PC-3 (cell line): ENCODE measurements around the gene ACTL6A.

Experiments
- EZH2 ChIP-seq: fragments of 300-600 bp; sonication (generic); IDR thresholded peaks from one replicate; pipeline ENCODE4 v1.6.1; 2017; ENCODE audit warnings: antibody characterized with exemption, mild to moderate bottlenecking, low read length; ENCODE audit not compliant: unreplicated experiment
- TF ChIP-seq, protein P1 (sequence below): fragments of 300-600 bp; sonication (generic); conservative IDR thresholded peaks from 2 replicates; pipeline ENCODE4 v1.5.1; 2017; ENCODE audit warnings: antibody characterized with exemption, low read depth, mild to moderate bottlenecking, low read length

DNA sequence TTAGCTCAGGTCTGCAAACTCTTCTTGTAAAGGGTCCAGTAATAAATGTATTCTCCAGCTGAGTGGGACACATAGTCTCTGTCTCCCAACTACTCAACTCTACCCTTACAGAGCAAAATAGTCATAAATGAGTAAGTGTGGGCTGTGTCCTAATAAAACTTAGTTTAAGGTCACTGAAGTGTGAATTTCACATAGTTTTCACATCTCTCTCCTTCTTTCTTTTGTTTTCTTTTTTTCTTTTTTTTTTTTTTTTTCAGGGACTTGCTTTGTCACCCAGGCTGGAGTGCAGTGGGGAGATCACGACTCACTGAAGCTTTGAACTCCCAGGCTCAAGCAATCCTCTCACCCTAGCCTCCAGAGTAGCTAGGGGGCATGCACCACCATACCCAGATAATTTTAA, 1.9 kb upstream of the ACTL6A start:
- TF ChIP-seq, protein P1, sequence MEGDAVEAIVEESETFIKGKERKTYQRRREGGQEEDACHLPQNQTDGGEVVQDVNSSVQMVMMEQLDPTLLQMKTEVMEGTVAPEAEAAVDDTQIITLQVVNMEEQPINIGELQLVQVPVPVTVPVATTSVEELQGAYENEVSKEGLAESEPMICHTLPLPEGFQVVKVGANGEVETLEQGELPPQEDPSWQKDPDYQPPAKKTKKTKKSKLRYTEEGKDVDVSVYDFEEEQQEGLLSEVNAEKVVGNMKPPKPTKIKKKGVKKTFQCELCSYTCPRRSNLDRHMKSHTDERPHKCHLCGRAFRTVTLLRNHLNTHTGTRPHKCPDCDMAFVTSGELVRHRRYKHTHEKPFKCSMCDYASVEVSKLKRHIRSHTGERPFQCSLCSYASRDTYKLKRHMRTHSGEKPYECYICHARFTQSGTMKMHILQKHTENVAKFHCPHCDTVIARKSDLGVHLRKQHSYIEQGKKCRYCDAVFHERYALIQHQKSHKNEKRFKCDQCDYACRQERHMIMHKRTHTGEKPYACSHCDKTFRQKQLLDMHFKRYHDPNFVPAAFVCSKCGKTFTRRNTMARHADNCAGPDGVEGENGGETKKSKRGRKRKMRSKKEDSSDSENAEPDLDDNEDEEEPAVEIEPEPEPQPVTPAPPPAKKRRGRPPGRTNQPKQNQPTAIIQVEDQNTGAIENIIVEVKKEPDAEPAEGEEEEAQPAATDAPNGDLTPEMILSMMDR, result no peak
- no peak for TF ChIP-seq EZH2
